ENCODE results near the gene NFIB. TPM values are rescaled to one million over a fixed set of nuclear protein-coding genes. Genes with fewer than 3 reads are reported as not detected.

NFIB gene
- total and polyA plus RNA-seq, 2 of the 4 experiments (the other 2 are of a cell fraction): 1.4 to 2.0 TPM

DNA sequence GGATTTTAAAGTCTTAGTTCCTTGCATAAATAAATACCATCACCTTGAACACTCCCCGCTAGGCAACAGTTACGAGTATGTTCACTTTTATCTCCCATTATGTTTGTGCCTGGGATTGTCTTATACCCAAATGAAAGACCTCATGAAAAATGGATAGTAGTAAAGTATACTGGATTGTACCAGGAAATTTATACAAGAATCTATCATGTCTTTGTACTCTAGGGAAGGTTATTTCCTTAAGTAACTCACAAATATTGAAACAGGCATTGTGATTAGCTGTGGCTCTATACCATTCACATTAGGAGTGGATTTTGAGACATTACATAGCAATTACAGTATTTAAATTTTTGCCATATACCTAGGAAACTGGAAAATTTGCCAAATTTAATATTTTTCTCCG lies 24.0 kb downstream of the NFIB start:
- Histone ChIP-seq H4K8ac (ENCODE audit: low read depth in 2 of 2, low read length in 2 of 2) (no peak overlapping the region), H3K4me2 (ENCODE audit: low read depth, low read length) (no peak overlapping the region), H2BK15ac (ENCODE audit: low read depth, low read length) (no peak overlapping the region), H2BK120ac (ENCODE audit: low read depth, low read length) (no peak overlapping the region), H3K79me1 (ENCODE audit: low read depth in 1 of 2, low read length in 2 of 2) (no peaks in the 10 kb centered on the region), H3K56ac (ENCODE audit: extremely low read depth, insufficient read depth, low read length) (no peak overlapping the region), H3K4ac (ENCODE audit: low read depth, low read length) (no peak overlapping the region), H3K14ac (replicated peaks; ENCODE audit: low read depth, low read length) (no peak overlapping the region), H3K27me3 (ENCODE audit: control insufficient read depth, insufficient read depth, low read length) (peaks cover 2% of the 10 kb centered on the region; the same call in 1 of the 2 replicates), H4K5ac (ENCODE audit: low read depth, low read length) (no peak overlapping the region), H2AK9ac (replicated peaks; ENCODE audit: low read depth, low read length, poor library complexity) (no peak overlapping the region), H4K91ac (ENCODE audit: insufficient read depth, low read depth, low read length) (no peak overlapping the region), H2AFZ (replicated peaks; ENCODE audit: low read length, poor library complexity) (no peak overlapping the region), H4K20me1 (ENCODE audit: insufficient read depth, low read length) (no peaks in the 10 kb centered on the region), H3K27ac (ENCODE audit: insufficient read depth, low read length) (no peak overlapping the region), H3K36me3 (ENCODE audit: control insufficient read depth, insufficient read depth, low read length) (no peaks in the 10 kb centered on the region), H3K23ac (ENCODE audit: low read depth, low read length) (no peak overlapping the region), H2BK20ac (ENCODE audit: low read depth, low read length) (no peak overlapping the region), H3K9me1 (ENCODE audit: insufficient read depth, low read length) (no peaks in the 10 kb centered on the region), H3K4me1 (ENCODE audit: control insufficient read depth, insufficient read depth, low read length) (no peaks in the 10 kb centered on the region), H2BK5ac (ENCODE audit: low read depth, low read length, poor library complexity, severe bottlenecking) (no peak overlapping the region), H3K4me3 (ENCODE audit: insufficient read depth, low read depth, low read length) (no peak overlapping the region), H3K9ac (ENCODE audit: low read depth, low read length) (no peak overlapping the region), H3K9me3 (ENCODE audit: control insufficient read depth, insufficient read depth, low read length) (no peaks in the 10 kb centered on the region), H2AK5ac (ENCODE audit: low read depth, low read length) (no peak overlapping the region), H3K18ac (ENCODE audit: low read depth, low read length) (no peak overlapping the region)
- ChIA-PET POLR2A (ENCODE audit: unreplicated experiment) (no interaction called here), CTCF (no interaction called here)
- TF ChIP-seq RFX5 (IDR thresholded peaks at IDR 0.05; ENCODE audit: low read depth, low read length): no peak
- no peak for TF ChIP-seq MAZ (IDR thresholded peaks at IDR 0.05; ENCODE audit: borderline replicate concordance, low read depth, low read length)
- TF ChIP-seq, protein P1, sequence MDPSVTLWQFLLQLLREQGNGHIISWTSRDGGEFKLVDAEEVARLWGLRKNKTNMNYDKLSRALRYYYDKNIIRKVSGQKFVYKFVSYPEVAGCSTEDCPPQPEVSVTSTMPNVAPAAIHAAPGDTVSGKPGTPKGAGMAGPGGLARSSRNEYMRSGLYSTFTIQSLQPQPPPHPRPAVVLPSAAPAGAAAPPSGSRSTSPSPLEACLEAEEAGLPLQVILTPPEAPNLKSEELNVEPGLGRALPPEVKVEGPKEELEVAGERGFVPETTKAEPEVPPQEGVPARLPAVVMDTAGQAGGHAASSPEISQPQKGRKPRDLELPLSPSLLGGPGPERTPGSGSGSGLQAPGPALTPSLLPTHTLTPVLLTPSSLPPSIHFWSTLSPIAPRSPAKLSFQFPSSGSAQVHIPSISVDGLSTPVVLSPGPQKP (IDR thresholded peaks at IDR 0.05; ENCODE audit: borderline replicate concordance, low read depth, low read length): no peak
- TF ChIP-seq CEBPB (IDR thresholded peaks at IDR 0.05; ENCODE audit: low read depth, low read length): no peak
- no peak for TF ChIP-seq CHD1 (IDR thresholded peaks at IDR 0.05; ENCODE audit: low read depth, low read length)
- TF ChIP-seq RCOR1 (IDR thresholded peaks at IDR 0.05; ENCODE audit: insufficient replicate concordance, low read length): no peak
- TF ChIP-seq NFE2L2 (IDR thresholded peaks at IDR 0.05; ENCODE audit: low read depth, low read length): no peak
- TF ChIP-seq, protein P2, sequence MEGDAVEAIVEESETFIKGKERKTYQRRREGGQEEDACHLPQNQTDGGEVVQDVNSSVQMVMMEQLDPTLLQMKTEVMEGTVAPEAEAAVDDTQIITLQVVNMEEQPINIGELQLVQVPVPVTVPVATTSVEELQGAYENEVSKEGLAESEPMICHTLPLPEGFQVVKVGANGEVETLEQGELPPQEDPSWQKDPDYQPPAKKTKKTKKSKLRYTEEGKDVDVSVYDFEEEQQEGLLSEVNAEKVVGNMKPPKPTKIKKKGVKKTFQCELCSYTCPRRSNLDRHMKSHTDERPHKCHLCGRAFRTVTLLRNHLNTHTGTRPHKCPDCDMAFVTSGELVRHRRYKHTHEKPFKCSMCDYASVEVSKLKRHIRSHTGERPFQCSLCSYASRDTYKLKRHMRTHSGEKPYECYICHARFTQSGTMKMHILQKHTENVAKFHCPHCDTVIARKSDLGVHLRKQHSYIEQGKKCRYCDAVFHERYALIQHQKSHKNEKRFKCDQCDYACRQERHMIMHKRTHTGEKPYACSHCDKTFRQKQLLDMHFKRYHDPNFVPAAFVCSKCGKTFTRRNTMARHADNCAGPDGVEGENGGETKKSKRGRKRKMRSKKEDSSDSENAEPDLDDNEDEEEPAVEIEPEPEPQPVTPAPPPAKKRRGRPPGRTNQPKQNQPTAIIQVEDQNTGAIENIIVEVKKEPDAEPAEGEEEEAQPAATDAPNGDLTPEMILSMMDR (conservative IDR thresholded peaks at IDR 0.05; ENCODE audit: low read depth, low read length): no peak
- TF ChIP-seq, protein P3, sequence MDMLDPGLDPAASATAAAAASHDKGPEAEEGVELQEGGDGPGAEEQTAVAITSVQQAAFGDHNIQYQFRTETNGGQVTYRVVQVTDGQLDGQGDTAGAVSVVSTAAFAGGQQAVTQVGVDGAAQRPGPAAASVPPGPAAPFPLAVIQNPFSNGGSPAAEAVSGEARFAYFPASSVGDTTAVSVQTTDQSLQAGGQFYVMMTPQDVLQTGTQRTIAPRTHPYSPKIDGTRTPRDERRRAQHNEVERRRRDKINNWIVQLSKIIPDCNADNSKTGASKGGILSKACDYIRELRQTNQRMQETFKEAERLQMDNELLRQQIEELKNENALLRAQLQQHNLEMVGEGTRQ (IDR thresholded peaks at IDR 0.05; ENCODE audit: low read depth, low read length): no peak
- TF ChIP-seq MAFK (IDR thresholded peaks at IDR 0.05; ENCODE audit: low read depth, low read length): no peak
- no peak for TF ChIP-seq SMC3 (IDR thresholded peaks at IDR 0.05; ENCODE audit: low read depth, low read length)
- in situ Hi-C loops (cut with MboI; ENCODE audit: low sequenced_read_pairs) (no loop called here), dilution Hi-C loops (cut with HindIII; ENCODE audit: low sequenced_read_pairs, unreplicated experiment) (no loop called here), intact Hi-C loops (cut with micrococcal nuclease) (no loop called here)
- ATAC-seq (ENCODE audit: low read depth): no peak
- no CpG with 5 or more reads among the region's 3 CpGs for WGBS, 2 experiments (ENCODE audit: extremely low coverage in 2 of 2, insufficient read length in 1 of 2)
- BruUV-seq (replicated peaks): no TSS peak
- DNase-seq: no peak
